Mammary epithelial cell (primary cell): ENCODE data around the gene TCF20.

Source experiments
- CTCF ChIP-seq, 2 donors: IDR thresholded peaks in 1 of 2; conservative IDR thresholded peaks in 1 of 2; 2 replicates each; pipeline ENCODE4 v1.5.1; 2011 to 2012; ENCODE audit warnings: inconsistent platforms in 2 of 2, low read length in 2 of 2, mild to moderate bottlenecking in 2 of 2, control low read depth in 1 of 2, low read depth in 1 of 2; ENCODE audit not compliant: insufficient read depth in 1 of 2; ENCODE audit errors: extremely low read depth in 1 of 2
- EZH2 ChIP-seq: IDR thresholded peaks from 2 replicates; pipeline ENCODE4 v1.6.1; 2012; ENCODE audit warnings: low read length, inconsistent platforms, borderline replicate concordance

DNA sequence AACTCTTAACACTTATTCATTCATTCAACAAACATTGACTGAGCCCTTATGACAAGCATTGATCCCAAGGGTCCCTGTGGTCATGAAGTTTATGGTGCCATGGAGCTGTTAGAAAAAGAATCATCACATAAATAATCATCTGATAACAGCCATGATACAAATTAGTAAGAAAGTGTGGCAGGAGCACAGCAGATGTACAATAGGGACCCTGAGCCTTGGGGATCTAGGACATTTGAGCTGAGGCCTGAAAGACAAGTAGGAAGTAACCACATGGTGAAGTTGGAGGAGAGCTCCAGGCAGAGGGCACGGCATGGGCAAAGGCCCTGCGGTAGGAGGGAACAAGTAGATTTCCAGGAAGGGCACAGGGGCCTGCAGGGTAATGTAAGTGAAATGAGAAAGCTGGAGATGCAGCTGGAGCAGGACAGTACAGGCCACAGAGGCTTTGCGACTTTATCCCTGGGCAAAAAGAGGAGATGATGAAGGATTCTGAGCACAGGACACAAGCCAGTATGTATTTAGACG is 6.8 kb upstream of the TCF20 start:
- no peak for TF ChIP-seq CTCF (conservative IDR thresholded peaks at IDR 0.05 in 1 of 2, IDR thresholded peaks at IDR 0.05 in 1 of 2; ENCODE audit: extremely low read depth in 1 of 2, insufficient read depth in 1 of 2, low read depth in 1 of 2, low read length in 2 of 2)
- no peak for TF ChIP-seq EZH2
